Measurements from ENCODE around the gene USP4. TPM values are rescaled to one million over a fixed set of nuclear protein-coding genes. Genes with fewer than 3 reads are reported as not detected.
A peak's percentile ranks its signal among the peaks of the same experiment; 100 is the strongest.

USP4 gene
- total RNA-seq, 2 experiments from 2014 or later = 72.1 to 74.0 TPM

GRCh38 chr3:49324768-49325167 lies 15.1 kb downstream of the USP4 start:
- ChIA-PET POLR2A (interaction anchor here (2.0 kb wide), 1 partner anchor 15 kb away, joined by 6 read pairs; the partner anchor contains the start of gene USP4), CTCF (interaction anchor here (2.2 kb wide), 1 partner anchor 15 kb away, joined by 8 read pairs; the partner anchor contains the start of gene USP4)
- no peaks in the 10 kb centered on the region for H3K4me1 Mint-ChIP-seq (ENCODE audit: low read depth)
- no peak overlapping the region for H3K4me3 Mint-ChIP-seq
- no peak overlapping the region for H3K27ac Mint-ChIP-seq
- H3K9me3 Mint-ChIP-seq (ENCODE audit: insufficient read depth) = no peaks in the 10 kb centered on the region
- peaks cover 66% of the 10 kb centered on the region for H3K36me3 Mint-ChIP-seq (ENCODE audit: low read depth)
- no peak for ATAC-seq
- no peak for DNase-seq
- no peaks in the 10 kb centered on the region for H3K27me3 Mint-ChIP-seq (ENCODE audit: low read depth)

- Mint-ChIP-seq H3K4me3 (no peak overlapping the region), H3K27me3 (ENCODE audit: low read depth) (no peaks in the 10 kb centered on the region), H3K4me1 (ENCODE audit: low read depth) (no peaks in the 10 kb centered on the region), H3K36me3 (ENCODE audit: low read depth) (peaks cover 41% of the 10 kb centered on the region), H3K9me3 (ENCODE audit: insufficient read depth) (no peaks in the 10 kb centered on the region), H3K27ac (no peak overlapping the region)
- ATAC-seq = no peak
- ChIA-PET POLR2A (interaction anchor here (0.8 kb wide), 1 partner anchor 23 kb away, joined by 3 read pairs; the partner anchor contains the start of gene USP4), CTCF (interaction anchor here (0.6 kb wide), 1 partner anchor 1472 kb away, joined by 3 read pairs; no protein-coding TSS in a partner anchor)
- no peak for DNase-seq
Observed at GRCh38 chr3:49316696-49317457, 23.0 kb downstream of the USP4 start.

- peaks cover 42% of the 10 kb centered on the region for H3K36me3 Mint-ChIP-seq (ENCODE audit: low read depth)
- DNase-seq = no peak
- CTCF ChIA-PET = no interaction called here
- no peak overlapping the region for H3K4me3 Mint-ChIP-seq
- H3K27ac Mint-ChIP-seq = no peak overlapping the region
- ATAC-seq = no peak
- no peaks in the 10 kb centered on the region for H3K4me1 Mint-ChIP-seq (ENCODE audit: low read depth)
- no peaks in the 10 kb centered on the region for H3K9me3 Mint-ChIP-seq (ENCODE audit: insufficient read depth)
- H3K27me3 Mint-ChIP-seq (ENCODE audit: low read depth) = no peaks in the 10 kb centered on the region
- POLR2A ChIA-PET = no interaction called here
Observed at GRCh38 chr3:49313896-49314688, 25.8 kb downstream of the USP4 start.

- no peaks in the 10 kb centered on the region for H3K27me3 Mint-ChIP-seq (ENCODE audit: low read depth)
- H3K4me3 Mint-ChIP-seq = no peak overlapping the region
- ChIA-PET POLR2A (no interaction called here), CTCF (interaction anchor here (1.1 kb wide), 1 partner anchor 28 kb away, joined by 3 read pairs; the partner anchor contains the start of gene USP4)
- peaks cover 45% of the 10 kb centered on the region for H3K36me3 Mint-ChIP-seq (ENCODE audit: low read depth)
- no peak for ATAC-seq
- H3K4me1 Mint-ChIP-seq (ENCODE audit: low read depth) = no peaks in the 10 kb centered on the region
- no peaks in the 10 kb centered on the region for H3K9me3 Mint-ChIP-seq (ENCODE audit: insufficient read depth)
- no peak overlapping the region for H3K27ac Mint-ChIP-seq
- no peak for DNase-seq
Observed at GRCh38 chr3:49311283-49311682, 28.6 kb downstream of the USP4 start.

GRCh38 chr3:49310677-49311076 lies 29.2 kb downstream of the USP4 start:
- H3K27me3 Mint-ChIP-seq (ENCODE audit: low read depth) = no peaks in the 10 kb centered on the region
- no peaks in the 10 kb centered on the region for H3K4me1 Mint-ChIP-seq (ENCODE audit: low read depth)
- POLR2A ChIA-PET = no interaction called here
- no peaks in the 10 kb centered on the region for H3K9me3 Mint-ChIP-seq (ENCODE audit: insufficient read depth)
- ATAC-seq (no peak), DNase-seq (no peak)
- H3K4me3 Mint-ChIP-seq = no peak overlapping the region
- H3K27ac Mint-ChIP-seq = no peak overlapping the region
- H3K36me3 Mint-ChIP-seq (ENCODE audit: low read depth) = peaks cover 46% of the 10 kb centered on the region
- CTCF ChIA-PET = interaction anchor here (1.1 kb wide), 1 partner anchor 29 kb away, joined by 3 read pairs; the partner anchor contains the start of gene USP4

GRCh38 chr3:49305608-49306007 lies 34.2 kb downstream of the USP4 start:
- ATAC-seq (no peak), DNase-seq (no peak)
- peaks cover 6% of the 10 kb centered on the region for H3K4me1 Mint-ChIP-seq (ENCODE audit: low read depth)
- CTCF ChIA-PET = interaction anchor here (1.3 kb wide), 1 partner anchor 135 kb away, joined by 4 read pairs; no protein-coding TSS in a partner anchor
- POLR2A ChIA-PET = no interaction called here
- H3K36me3 Mint-ChIP-seq (ENCODE audit: low read depth) = peaks cover 52% of the 10 kb centered on the region
- no peaks in the 10 kb centered on the region for H3K27me3 Mint-ChIP-seq (ENCODE audit: low read depth)
- H3K9me3 Mint-ChIP-seq (ENCODE audit: insufficient read depth) = no peaks in the 10 kb centered on the region
- H3K4me3 Mint-ChIP-seq = no peak overlapping the region
- no peak overlapping the region for H3K27ac Mint-ChIP-seq

- POLR2A ChIA-PET = no interaction called here
- no peak for ATAC-seq
- no peak for DNase-seq
- Mint-ChIP-seq H3K36me3 (ENCODE audit: low read depth) (peaks cover 53% of the 10 kb centered on the region), H3K27me3 (ENCODE audit: low read depth) (no peaks in the 10 kb centered on the region), H3K4me3 (no peak overlapping the region), H3K4me1 (ENCODE audit: low read depth) (peaks cover 6% of the 10 kb centered on the region), H3K9me3 (ENCODE audit: insufficient read depth) (no peaks in the 10 kb centered on the region), H3K27ac (peak overlapping the region; percentile 26)
- CTCF ChIA-PET = interaction anchor here (0.5 to 1.2 kb wide), 4 partner anchors 38 to 145 kb away, joined by 3 to 5 read pairs (median 4); partner anchors contain the start of gene USP4
Observed at GRCh38 chr3:49302613-49303012, 37.2 kb downstream of the USP4 start.

- Mint-ChIP-seq H3K4me3 (no peak overlapping the region), H3K36me3 (ENCODE audit: low read depth) (peaks cover 54% of the 10 kb centered on the region), H3K9me3 (ENCODE audit: insufficient read depth) (no peaks in the 10 kb centered on the region), H3K27me3 (ENCODE audit: low read depth) (no peaks in the 10 kb centered on the region), H3K4me1 (ENCODE audit: low read depth) (peaks cover 6% of the 10 kb centered on the region), H3K27ac (no peak overlapping the region)
- no peak for DNase-seq
- ChIA-PET POLR2A (no interaction called here), CTCF (no interaction called here)
- ATAC-seq = no peak
Observed at GRCh38 chr3:49300595-49300994, 39.3 kb downstream of the USP4 start.

- ATAC-seq (no peak), DNase-seq (no peak)
- ChIA-PET POLR2A (interaction anchor here (0.6 kb wide), 1 partner anchor 21 kb away, joined by 6 read pairs; no protein-coding TSS in a partner anchor), CTCF (no interaction called here)
- no peak overlapping the region for H3K4me3 Mint-ChIP-seq
- H3K9me3 Mint-ChIP-seq (ENCODE audit: insufficient read depth) = no peaks in the 10 kb centered on the region
- peaks cover 6% of the 10 kb centered on the region for H3K4me1 Mint-ChIP-seq (ENCODE audit: low read depth)
- no peaks in the 10 kb centered on the region for H3K27me3 Mint-ChIP-seq (ENCODE audit: low read depth)
- H3K27ac Mint-ChIP-seq = no peak overlapping the region
- peaks cover 57% of the 10 kb centered on the region for H3K36me3 Mint-ChIP-seq (ENCODE audit: low read depth)
Observed at GRCh38 chr3:49298511-49298910, 41.3 kb downstream of the USP4 start.

GRCh38 chr3:49296781-49297411 lies 43.0 kb downstream of the USP4 start:
- H3K27ac Mint-ChIP-seq = peak overlapping the region; percentile 67
- CTCF ChIA-PET = interaction anchor here (0.9 to 1.8 kb wide), 3 partner anchors 34 to 152 kb away, joined by 3 to 4 read pairs (median 4); partner anchors contain the start of gene KLHDC8B
- no peaks in the 10 kb centered on the region for H3K27me3 Mint-ChIP-seq (ENCODE audit: low read depth)
- no peak overlapping the region for H3K4me3 Mint-ChIP-seq
- POLR2A ChIA-PET = no interaction called here
- no peak for ATAC-seq
- no peaks in the 10 kb centered on the region for H3K4me1 Mint-ChIP-seq (ENCODE audit: low read depth)
- DNase-seq = no peak
- no peaks in the 10 kb centered on the region for H3K9me3 Mint-ChIP-seq (ENCODE audit: insufficient read depth)
- peaks cover 58% of the 10 kb centered on the region for H3K36me3 Mint-ChIP-seq (ENCODE audit: low read depth)

- DNase-seq (peak; percentile 46), ATAC-seq (no peak)
- ChIA-PET POLR2A (no interaction called here), CTCF (interaction anchor here (1.8 kb wide), 1 partner anchor 125 kb away, joined by 4 read pairs; the partner anchor contains the start of gene KLHDC8B)
- no peak overlapping the region for H3K4me3 Mint-ChIP-seq
- H3K27me3 Mint-ChIP-seq (ENCODE audit: low read depth) = no peaks in the 10 kb centered on the region
- H3K27ac Mint-ChIP-seq = no peak overlapping the region
- no peaks in the 10 kb centered on the region for H3K4me1 Mint-ChIP-seq (ENCODE audit: low read depth)
- no peaks in the 10 kb centered on the region for H3K9me3 Mint-ChIP-seq (ENCODE audit: insufficient read depth)
- H3K36me3 Mint-ChIP-seq (ENCODE audit: low read depth) = peaks cover 53% of the 10 kb centered on the region
Observed at GRCh38 chr3:49295489-49296058, 44.3 kb downstream of the USP4 start.

All from activated CD8-positive, alpha-beta T cell treated with anti-CD3 and anti-CD28 coated beads, Interleukin-2, amount 10 ng/mL, durations not matched to agents 7 days and 5 days (primary cell).